K562 (cell line): ENCODE measurements around the gene CPNE2. TPM values are rescaled to one million over a fixed set of nuclear protein-coding genes. Genes with fewer than 3 reads are reported as not detected.

Source experiments
- CBFA2T3 ChIP-seq: fragments of 450-650 bp; IDR thresholded peaks from 2 replicates; pipeline ENCODE4 v1.6.1; 2017
- DMBX1 ChIP-seq: fragments of 250-450 bp; sonication (Bioruptor Pico); IDR thresholded peaks from 2 replicates; pipeline ENCODE4 v1.8.0; 2022; ENCODE audit warnings: inconsistent platforms, mild to moderate bottlenecking, moderate library complexity, borderline replicate concordance
- HDAC1 ChIP-seq, 2 experiments: fragments of 450-650 bp; IDR thresholded peaks; 2 replicates each; pipeline ENCODE4 v1.6.1; 2016 to 2017; ENCODE audit warnings: inconsistent platforms in 1 of 2, mild to moderate bottlenecking in 1 of 2, moderate library complexity in 1 of 2
- KDM2B ChIP-seq: fragments of 250-450 bp; sonication (Bioruptor Pico); IDR thresholded peaks from 2 replicates; pipeline ENCODE4 v1.8.0; 2021; ENCODE audit warnings: mild to moderate bottlenecking, moderate library complexity
- L3MBTL2 ChIP-seq: fragments of 450-650 bp; IDR thresholded peaks from 2 replicates; pipeline ENCODE4 v1.6.1; 2016; ENCODE audit warnings: mild to moderate bottlenecking, moderate library complexity
- NCOR1 ChIP-seq: fragments of 450-650 bp; IDR thresholded peaks from 2 replicates; pipeline ENCODE4 v1.6.1; 2016; ENCODE audit warnings: mild to moderate bottlenecking, moderate library complexity
- RCOR1 ChIP-seq, 2 experiments: IDR thresholded peaks; 2 replicates each; pipeline ENCODE4 v1.6.1; 2012; ENCODE audit warnings: low read depth in 2 of 2, low read length in 2 of 2, borderline replicate concordance in 1 of 2, improper control_type of control experiment in 1 of 2
- SMARCA4 ChIP-seq: fragments of 450-650 bp; IDR thresholded peaks from 2 replicates; pipeline ENCODE4 v1.6.1; 2016
- SOX6 ChIP-seq: fragments of 450-650 bp; IDR thresholded peaks from 2 replicates; pipeline ENCODE4 v1.6.1; 2014; ENCODE audit warnings: mild to moderate bottlenecking
- SRSF7 ChIP-seq: fragments of 200-400 bp; formaldehyde crosslinking; optimal IDR thresholded peaks from 2 replicates; pipeline ENCODE3; 2017; ENCODE audit warnings: mild to moderate bottlenecking, low read depth, low read length
- ZBTB8A ChIP-seq: fragments of 450-650 bp; IDR thresholded peaks from 2 replicates; pipeline ENCODE4 v1.6.1; 2018; ENCODE audit warnings: mild to moderate bottlenecking, moderate library complexity; ENCODE audit not compliant: partially characterized antibody
- ZNF444 ChIP-seq: fragments of 250-450 bp; sonication (Bioruptor Pico); IDR thresholded peaks from 2 replicates; pipeline ENCODE4 v1.4.0; 2020; ENCODE audit warnings: mild to moderate bottlenecking, moderate library complexity
- ZNF584 ChIP-seq: fragments of 200-800 bp; sonication (Bioruptor generic); IDR thresholded peaks from 2 replicates; pipeline ENCODE4 v1.6.1; 2016; ENCODE audit warnings: low read depth, mild to moderate bottlenecking, missing genetic modification characterization, missing compliant biosample characterization
- ZNF764 ChIP-seq: fragments of 250-450 bp; sonication (Bioruptor Pico); IDR thresholded peaks from 2 replicates; pipeline ENCODE4 v1.4.0; 2020; ENCODE audit warnings: low read depth, mild to moderate bottlenecking, moderate library complexity
- polyA plus RNA-seq, 8 experiments: library from polyadenylated mRNA; depleted of rRNA in 4 of 8; stranded (reverse) in 5 of 8; unstranded in 3 of 8; fragments of >200 nt; fragmentation: Nextera tagmentation in 2 of 8; fragmentation: Illumina TruSeq in 1 of 8; extraction: Ambion mirVana in 2 of 8; extraction: Trizol in 1 of 8; gene quantifications; 2 replicates each; pipeline versions ENCODE4 v1.2.1 to v1.2.3, GENCODE V29; 2011 to 2014; ENCODE audit warnings: inconsistent platforms in 1 of 8, missing spikeins in 1 of 8
- total RNA-seq, 7 experiments: library from RNA; depleted of rRNA in 6 of 7; stranded (reverse); fragments of >200 nt in 6 of 7; fragmentation: Illumina TruSeq in 2 of 7; extraction: Trizol in 2 of 7; gene quantifications; 2 replicates each; pipeline versions ENCODE4 v1.2.1 to v1.2.3, GENCODE V29; 2011 to 2021; ENCODE audit warnings: low replicate concordance in 1 of 7
- TF ChIP-seq, protein P1 (sequence below), 2 experiments: fragments of 450-650 bp in 1 of 2; sonication (generic) in 1 of 2; formaldehyde crosslinking in 1 of 2; IDR thresholded peaks in 1 of 2; conservative IDR thresholded peaks in 1 of 2; 2 replicates each; pipeline versions ENCODE4 v1.6.1 to v1.8.1; 2016 to 2023; ENCODE audit warnings: mild to moderate bottlenecking in 2 of 2, moderate library complexity in 2 of 2, inconsistent platforms in 1 of 2, missing genetic modification reagents in 1 of 2
- TF ChIP-seq, protein P2 (sequence below), 2 experiments: fragments of 450-650 bp in 1 of 2; sonication (generic) in 1 of 2; formaldehyde crosslinking; conservative IDR thresholded peaks; 2 replicates each; pipeline versions ENCODE4 v1.4.0 to v1.8.1; 2020 to 2022; ENCODE audit warnings: mild to moderate bottlenecking in 1 of 2, missing genetic modification reagents in 1 of 2
- TF ChIP-seq, protein P3 (sequence below): fragments of 450-650 bp; IDR thresholded peaks from 2 replicates; pipeline ENCODE4 v1.6.1; 2017; ENCODE audit warnings: antibody characterized with exemption, mild to moderate bottlenecking
- TF ChIP-seq, protein P4 (sequence below): fragments of 450-650 bp; conservative IDR thresholded peaks from 2 replicates; pipeline ENCODE4 v1.6.1; 2016; ENCODE audit warnings: missing genetic modification characterization, low read depth, mild to moderate bottlenecking, missing compliant biosample characterization, moderate library complexity
- TF ChIP-seq, protein P5 (sequence below): fragments of 250-450 bp; sonication (Bioruptor Pico); IDR thresholded peaks from 2 replicates; pipeline ENCODE4 v1.5.0; 2021; ENCODE audit warnings: mild to moderate bottlenecking, borderline replicate concordance

CPNE2 gene
- total and polyA plus RNA-seq, 9 of the 15 experiments (the other 6 are each of a cell fraction or from before 2014, with no cell fraction given): 3.0 to 13.9 (median 8.6) TPM

DNA sequence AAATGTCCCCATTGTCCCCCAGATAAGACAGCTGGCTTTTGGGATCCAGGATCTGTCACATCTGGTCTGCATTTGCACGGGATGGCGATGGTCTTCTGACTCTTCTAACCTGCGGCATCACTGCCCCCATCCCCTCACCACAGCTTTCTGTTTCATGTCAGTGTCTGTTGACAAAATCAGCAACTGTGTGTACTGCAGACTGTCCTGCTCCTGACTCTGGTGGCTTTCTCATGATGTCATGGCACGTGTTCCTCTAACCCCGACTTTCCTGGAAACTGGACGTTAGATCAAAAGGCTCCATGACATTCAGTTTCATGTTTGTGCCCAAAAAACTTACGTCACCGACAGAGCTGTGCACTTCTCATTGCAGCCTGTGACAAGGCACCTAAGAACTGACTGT, 30.1 kb upstream of the CPNE2 start (continued):
- TF ChIP-seq ZBTB8A (no peak), RCOR1 (IDR thresholded peaks at IDR 0.05; ENCODE audit: borderline replicate concordance in 1 of 2, low read depth in 2 of 2, low read length in 2 of 2) (0 out of 4 replicates have a peak, but pooled peaks of 1 of the 2 experiments have one; percentile 35), NCOR1 (peak; percentile 48), HDAC1 (IDR thresholded peaks at IDR 0.05) (no peak), DMBX1 (CRISPR knock-in tag) (no peak; the same call in 1 of the 2 replicates), SOX6 (peak; percentile 65; the same call in 1 of the 2 replicates), ZNF584 (CRISPR knock-in tag) (no peak), L3MBTL2 (peak; percentile 88), ZNF764 (no peak), SRSF7 (no peak), ZNF444 (CRISPR knock-in tag) (no peak), SMARCA4 (peak; percentile 45; the same call in 1 of the 2 replicates), CBFA2T3 (peak; percentile 44; the same call in 1 of the 2 replicates), KDM2B (no peak)
- TF ChIP-seq, protein P1, sequence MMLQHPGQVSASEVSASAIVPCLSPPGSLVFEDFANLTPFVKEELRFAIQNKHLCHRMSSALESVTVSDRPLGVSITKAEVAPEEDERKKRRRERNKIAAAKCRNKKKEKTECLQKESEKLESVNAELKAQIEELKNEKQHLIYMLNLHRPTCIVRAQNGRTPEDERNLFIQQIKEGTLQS (IDR thresholded peaks at IDR 0.05): peak; percentile 95
- TF ChIP-seq, protein P1 (CRISPR knock-in tag; conservative IDR thresholded peaks at IDR 0.05): 0 out of 2 replicates have a peak, but pooled peaks have one; percentile 43
- TF ChIP-seq, protein P2, sequence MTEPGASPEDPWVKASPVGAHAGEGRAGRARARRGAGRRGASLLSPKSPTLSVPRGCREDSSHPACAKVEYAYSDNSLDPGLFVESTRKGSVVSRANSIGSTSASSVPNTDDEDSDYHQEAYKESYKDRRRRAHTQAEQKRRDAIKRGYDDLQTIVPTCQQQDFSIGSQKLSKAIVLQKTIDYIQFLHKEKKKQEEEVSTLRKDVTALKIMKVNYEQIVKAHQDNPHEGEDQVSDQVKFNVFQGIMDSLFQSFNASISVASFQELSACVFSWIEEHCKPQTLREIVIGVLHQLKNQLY (CRISPR knock-in tag; conservative IDR thresholded peaks at IDR 0.05): no peak; a peak in 1 of 4 replicates
- TF ChIP-seq, protein P3, sequence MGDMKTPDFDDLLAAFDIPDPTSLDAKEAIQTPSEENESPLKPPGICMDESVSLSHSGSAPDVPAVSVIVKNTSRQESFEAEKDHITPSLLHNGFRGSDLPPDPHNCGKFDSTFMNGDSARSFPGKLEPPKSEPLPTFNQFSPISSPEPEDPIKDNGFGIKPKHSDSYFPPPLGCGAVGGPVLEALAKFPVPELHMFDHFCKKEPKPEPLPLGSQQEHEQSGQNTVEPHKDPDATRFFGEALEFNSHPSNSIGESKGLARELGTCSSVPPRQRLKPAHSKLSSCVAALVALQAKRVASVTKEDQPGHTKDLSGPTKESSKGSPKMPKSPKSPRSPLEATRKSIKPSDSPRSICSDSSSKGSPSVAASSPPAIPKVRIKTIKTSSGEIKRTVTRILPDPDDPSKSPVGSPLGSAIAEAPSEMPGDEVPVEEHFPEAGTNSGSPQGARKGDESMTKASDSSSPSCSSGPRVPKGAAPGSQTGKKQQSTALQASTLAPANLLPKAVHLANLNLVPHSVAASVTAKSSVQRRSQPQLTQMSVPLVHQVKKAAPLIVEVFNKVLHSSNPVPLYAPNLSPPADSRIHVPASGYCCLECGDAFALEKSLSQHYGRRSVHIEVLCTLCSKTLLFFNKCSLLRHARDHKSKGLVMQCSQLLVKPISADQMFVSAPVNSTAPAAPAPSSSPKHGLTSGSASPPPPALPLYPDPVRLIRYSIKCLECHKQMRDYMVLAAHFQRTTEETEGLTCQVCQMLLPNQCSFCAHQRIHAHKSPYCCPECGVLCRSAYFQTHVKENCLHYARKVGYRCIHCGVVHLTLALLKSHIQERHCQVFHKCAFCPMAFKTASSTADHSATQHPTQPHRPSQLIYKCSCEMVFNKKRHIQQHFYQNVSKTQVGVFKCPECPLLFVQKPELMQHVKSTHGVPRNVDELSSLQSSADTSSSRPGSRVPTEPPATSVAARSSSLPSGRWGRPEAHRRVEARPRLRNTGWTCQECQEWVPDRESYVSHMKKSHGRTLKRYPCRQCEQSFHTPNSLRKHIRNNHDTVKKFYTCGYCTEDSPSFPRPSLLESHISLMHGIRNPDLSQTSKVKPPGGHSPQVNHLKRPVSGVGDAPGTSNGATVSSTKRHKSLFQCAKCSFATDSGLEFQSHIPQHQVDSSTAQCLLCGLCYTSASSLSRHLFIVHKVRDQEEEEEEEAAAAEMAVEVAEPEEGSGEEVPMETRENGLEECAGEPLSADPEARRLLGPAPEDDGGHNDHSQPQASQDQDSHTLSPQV: peak; percentile 86
- TF ChIP-seq, protein P4, sequence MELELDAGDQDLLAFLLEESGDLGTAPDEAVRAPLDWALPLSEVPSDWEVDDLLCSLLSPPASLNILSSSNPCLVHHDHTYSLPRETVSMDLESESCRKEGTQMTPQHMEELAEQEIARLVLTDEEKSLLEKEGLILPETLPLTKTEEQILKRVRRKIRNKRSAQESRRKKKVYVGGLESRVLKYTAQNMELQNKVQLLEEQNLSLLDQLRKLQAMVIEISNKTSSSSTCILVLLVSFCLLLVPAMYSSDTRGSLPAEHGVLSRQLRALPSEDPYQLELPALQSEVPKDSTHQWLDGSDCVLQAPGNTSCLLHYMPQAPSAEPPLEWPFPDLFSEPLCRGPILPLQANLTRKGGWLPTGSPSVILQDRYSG: no peak; the same call in 1 of the 2 replicates
- TF ChIP-seq, protein P5, sequence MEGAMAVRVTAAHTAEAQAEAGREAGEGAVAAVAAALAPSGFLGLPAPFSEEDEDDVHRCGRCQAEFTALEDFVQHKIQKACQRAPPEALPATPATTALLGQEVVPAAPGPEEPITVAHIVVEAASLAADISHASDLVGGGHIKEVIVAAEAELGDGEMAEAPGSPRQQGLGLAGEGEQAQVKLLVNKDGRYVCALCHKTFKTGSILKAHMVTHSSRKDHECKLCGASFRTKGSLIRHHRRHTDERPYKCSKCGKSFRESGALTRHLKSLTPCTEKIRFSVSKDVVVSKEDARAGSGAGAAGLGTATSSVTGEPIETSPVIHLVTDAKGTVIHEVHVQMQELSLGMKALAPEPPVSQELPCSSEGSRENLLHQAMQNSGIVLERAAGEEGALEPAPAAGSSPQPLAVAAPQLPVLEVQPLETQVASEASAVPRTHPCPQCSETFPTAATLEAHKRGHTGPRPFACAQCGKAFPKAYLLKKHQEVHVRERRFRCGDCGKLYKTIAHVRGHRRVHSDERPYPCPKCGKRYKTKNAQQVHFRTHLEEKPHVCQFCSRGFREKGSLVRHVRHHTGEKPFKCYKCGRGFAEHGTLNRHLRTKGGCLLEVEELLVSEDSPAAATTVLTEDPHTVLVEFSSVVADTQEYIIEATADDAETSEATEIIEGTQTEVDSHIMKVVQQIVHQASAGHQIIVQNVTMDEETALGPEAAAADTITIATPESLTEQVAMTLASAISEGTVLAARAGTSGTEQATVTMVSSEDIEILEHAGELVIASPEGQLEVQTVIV (CRISPR knock-in tag): no peak
